Glutamatergic neuron (in vitro differentiated cells): ENCODE results near the gene UBL4B. TPM values are rescaled to one million over a fixed set of nuclear protein-coding genes. Genes with fewer than 3 reads are reported as not detected.

ENCODE experiments used
- DNase-seq: peaks from one replicate; pipeline ENCODE4 v3.0.0; 2022
- H3K27ac Mint-ChIP-seq: one replicate; pipeline ENCODE4 v1.8.0; 2020; ENCODE audit warnings: mild to moderate bottlenecking, mixed read lengths, inconsistent platforms; ENCODE audit not compliant: unreplicated experiment
- H3K27me3 Mint-ChIP-seq: one replicate; pipeline ENCODE4 v1.8.0; 2020; ENCODE audit warnings: mild to moderate bottlenecking, moderate library complexity, mixed read lengths, inconsistent platforms; ENCODE audit not compliant: unreplicated experiment
- H3K36me3 Mint-ChIP-seq: one replicate; pipeline ENCODE4 v1.8.0; 2020; ENCODE audit warnings: mild to moderate bottlenecking, mixed read lengths, inconsistent platforms; ENCODE audit not compliant: unreplicated experiment
- H3K4me1 Mint-ChIP-seq: one replicate; pipeline ENCODE4 v1.8.0; 2020; ENCODE audit warnings: mild to moderate bottlenecking, low read depth, mixed read lengths, inconsistent platforms; ENCODE audit not compliant: unreplicated experiment
- H3K4me3 Mint-ChIP-seq: one replicate; pipeline ENCODE4 v1.8.0; 2020; ENCODE audit warnings: mild to moderate bottlenecking, mixed read lengths, inconsistent platforms; ENCODE audit not compliant: unreplicated experiment
- H3K9me3 Mint-ChIP-seq: one replicate; pipeline ENCODE4 v1.8.0; 2020; ENCODE audit warnings: mild to moderate bottlenecking, moderate library complexity, mixed read lengths, inconsistent platforms; ENCODE audit not compliant: unreplicated experiment
- CTCF ChIP-seq: fragments of 200-600 bp; sonication (generic); IDR thresholded peaks from one replicate; pipeline ENCODE4 v1.5.0; 2021; ENCODE audit not compliant: partially characterized antibody, unreplicated experiment
- total RNA-seq: library from RNA; stranded (reverse); fragmentation: NEBNext Ultra II Directional; extraction: Animal tissue kit (Norgen Biotek cat#: 25700); gene quantifications from one replicate; pipeline ENCODE4 v1.2.1, GENCODE V29; 2021; ENCODE audit not compliant: unreplicated experiment

UBL4B gene
- total RNA-seq, 1 donor from 2014 or later: not detected

- no peak for DNase-seq
- no peaks in the 10 kb centered on the region for H3K36me3 Mint-ChIP-seq
- no peak for TF ChIP-seq CTCF
- H3K27me3 Mint-ChIP-seq: peaks cover 3% of the 10 kb centered on the region
- H3K4me3 Mint-ChIP-seq: no peak overlapping the region
- H3K27ac Mint-ChIP-seq: no peak overlapping the region
- H3K4me1 Mint-ChIP-seq: peaks cover 28% of the 10 kb centered on the region
- H3K9me3 Mint-ChIP-seq: peaks cover 7% of the 10 kb centered on the region
Observed at GRCh38 chr1:110133436-110133835, 21.2 kb downstream of the UBL4B start.

- H3K9me3 Mint-ChIP-seq: peaks cover 7% of the 10 kb centered on the region
- TF ChIP-seq CTCF: no peak
- no peak for DNase-seq
- no peaks in the 10 kb centered on the region for H3K36me3 Mint-ChIP-seq
- H3K27ac Mint-ChIP-seq: no peak overlapping the region
- no peak overlapping the region for H3K4me3 Mint-ChIP-seq
- peaks cover 3% of the 10 kb centered on the region for H3K27me3 Mint-ChIP-seq
- H3K4me1 Mint-ChIP-seq: peaks cover 28% of the 10 kb centered on the region
Observed at GRCh38 chr1:110134050-110134595, 21.9 kb downstream of the UBL4B start.

- H3K27ac Mint-ChIP-seq: no peak overlapping the region
- DNase-seq: no peak
- TF ChIP-seq CTCF: no peak
- peaks cover 7% of the 10 kb centered on the region for H3K9me3 Mint-ChIP-seq
- no peak overlapping the region for H3K4me3 Mint-ChIP-seq
- peaks cover 3% of the 10 kb centered on the region for H3K27me3 Mint-ChIP-seq
- peaks cover 3% of the 10 kb centered on the region for H3K36me3 Mint-ChIP-seq
- H3K4me1 Mint-ChIP-seq: peaks cover 28% of the 10 kb centered on the region
Observed at GRCh38 chr1:110135246-110135645, 23.0 kb downstream of the UBL4B start.

GRCh38 chr1:110135666-110136065 is 23.4 kb downstream of the UBL4B start:
- Mint-ChIP-seq H3K9me3 (peaks cover 7% of the 10 kb centered on the region), H3K27ac (peak overlapping the region; percentile 67), H3K36me3 (peaks cover 4% of the 10 kb centered on the region), H3K4me3 (peak overlapping the region; percentile 37), H3K4me1 (peaks cover 28% of the 10 kb centered on the region), H3K27me3 (peaks cover 3% of the 10 kb centered on the region)
- no peak for TF ChIP-seq CTCF
- DNase-seq: no peak

GRCh38 chr1:110136911-110137310 is 24.7 kb downstream of the UBL4B start:
- peaks cover 4% of the 10 kb centered on the region for H3K9me3 Mint-ChIP-seq
- peaks cover 28% of the 10 kb centered on the region for H3K4me1 Mint-ChIP-seq
- H3K4me3 Mint-ChIP-seq: peak overlapping the region; percentile 78
- DNase-seq: peak; percentile 89
- TF ChIP-seq CTCF: no peak
- peaks cover 4% of the 10 kb centered on the region for H3K36me3 Mint-ChIP-seq
- H3K27ac Mint-ChIP-seq: peak overlapping the region; percentile 29
- no peaks in the 10 kb centered on the region for H3K27me3 Mint-ChIP-seq
